ENCODE measurements around the gene HIRA. TPM values are rescaled to one million over a fixed set of nuclear protein-coding genes. Genes with fewer than 3 reads are reported as not detected.
"Not testable (repeated sequence)": the region's sequence is repeated elsewhere in the genome, so short reads cannot be mapped to it uniquely, and the experiment has no call there.

Gene HIRA
- total RNA-seq, 1 donor from 2014 or later, result 38.2 TPM

- no peaks in the 10 kb centered on the region for H3K4me1 Mint-ChIP-seq
- TF ChIP-seq, protein P1, sequence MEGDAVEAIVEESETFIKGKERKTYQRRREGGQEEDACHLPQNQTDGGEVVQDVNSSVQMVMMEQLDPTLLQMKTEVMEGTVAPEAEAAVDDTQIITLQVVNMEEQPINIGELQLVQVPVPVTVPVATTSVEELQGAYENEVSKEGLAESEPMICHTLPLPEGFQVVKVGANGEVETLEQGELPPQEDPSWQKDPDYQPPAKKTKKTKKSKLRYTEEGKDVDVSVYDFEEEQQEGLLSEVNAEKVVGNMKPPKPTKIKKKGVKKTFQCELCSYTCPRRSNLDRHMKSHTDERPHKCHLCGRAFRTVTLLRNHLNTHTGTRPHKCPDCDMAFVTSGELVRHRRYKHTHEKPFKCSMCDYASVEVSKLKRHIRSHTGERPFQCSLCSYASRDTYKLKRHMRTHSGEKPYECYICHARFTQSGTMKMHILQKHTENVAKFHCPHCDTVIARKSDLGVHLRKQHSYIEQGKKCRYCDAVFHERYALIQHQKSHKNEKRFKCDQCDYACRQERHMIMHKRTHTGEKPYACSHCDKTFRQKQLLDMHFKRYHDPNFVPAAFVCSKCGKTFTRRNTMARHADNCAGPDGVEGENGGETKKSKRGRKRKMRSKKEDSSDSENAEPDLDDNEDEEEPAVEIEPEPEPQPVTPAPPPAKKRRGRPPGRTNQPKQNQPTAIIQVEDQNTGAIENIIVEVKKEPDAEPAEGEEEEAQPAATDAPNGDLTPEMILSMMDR (IDR thresholded peaks at IDR 0.05; ENCODE audit: unreplicated experiment), result no peak
- no peak overlapping the region for H3K4me3 Mint-ChIP-seq
- DNase-seq (ENCODE audit: low spot score in 2 of 2, unreplicated experiment in 2 of 2), result no peak
- no peak overlapping the region for H3K27ac Mint-ChIP-seq
- peaks cover 61% of the 10 kb centered on the region for H3K9me3 Mint-ChIP-seq
- no peaks in the 10 kb centered on the region for H3K27me3 Mint-ChIP-seq (ENCODE audit: low read depth)
- peaks cover 24% of the 10 kb centered on the region for H3K36me3 Mint-ChIP-seq
Measured at GRCh38 chr22:19321757-19322156, 109.8 kb downstream of the HIRA start.

DNA sequence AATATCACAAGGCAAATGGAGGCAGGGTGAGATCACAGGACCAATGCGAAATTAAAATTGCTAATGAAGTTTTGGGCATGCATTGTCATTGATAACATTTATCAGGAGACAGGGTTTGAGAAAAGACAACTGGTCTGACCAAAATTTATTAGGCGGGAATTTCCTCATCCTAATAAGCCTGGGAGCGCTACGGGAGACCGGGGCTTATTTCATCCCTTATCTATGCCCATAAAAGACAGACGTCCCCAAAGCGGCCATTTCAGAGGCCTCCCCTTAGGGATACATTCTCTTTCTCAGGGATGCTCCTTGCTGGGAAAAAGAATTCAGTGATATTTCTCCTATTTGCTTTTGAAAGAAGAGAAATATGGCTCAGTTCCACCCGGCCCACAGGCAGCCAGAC, 111.4 kb downstream of the HIRA start:
- not testable (repeated sequence) for H3K27me3 Mint-ChIP-seq (ENCODE audit: low read depth)

GRCh38 chr22:19319281-19319680, 112.3 kb downstream of the HIRA start:
- H3K36me3 Mint-ChIP-seq, result peaks cover 23% of the 10 kb centered on the region
- H3K4me1 Mint-ChIP-seq, result no peaks in the 10 kb centered on the region
- no peak overlapping the region for H3K4me3 Mint-ChIP-seq
- no peaks in the 10 kb centered on the region for H3K27me3 Mint-ChIP-seq (ENCODE audit: low read depth)
- TF ChIP-seq, protein P1 (IDR thresholded peaks at IDR 0.05; ENCODE audit: unreplicated experiment), result no peak
- H3K27ac Mint-ChIP-seq, result no peak overlapping the region
- peaks cover 50% of the 10 kb centered on the region for H3K9me3 Mint-ChIP-seq
- no peak for DNase-seq (ENCODE audit: low spot score in 2 of 2, unreplicated experiment in 2 of 2)

More for the DNA sequence above, 111.4 kb downstream of the HIRA start:
- not testable (repeated sequence) for H3K27ac Mint-ChIP-seq; H3K4me3 Mint-ChIP-seq; DNase-seq (ENCODE audit: low spot score in 2 of 2, unreplicated experiment in 2 of 2); H3K4me1 Mint-ChIP-seq
- Mint-ChIP-seq H3K9me3 (peaks cover 56% of the 10 kb centered on the region), H3K36me3 (peaks cover 24% of the 10 kb centered on the region)

DNA sequence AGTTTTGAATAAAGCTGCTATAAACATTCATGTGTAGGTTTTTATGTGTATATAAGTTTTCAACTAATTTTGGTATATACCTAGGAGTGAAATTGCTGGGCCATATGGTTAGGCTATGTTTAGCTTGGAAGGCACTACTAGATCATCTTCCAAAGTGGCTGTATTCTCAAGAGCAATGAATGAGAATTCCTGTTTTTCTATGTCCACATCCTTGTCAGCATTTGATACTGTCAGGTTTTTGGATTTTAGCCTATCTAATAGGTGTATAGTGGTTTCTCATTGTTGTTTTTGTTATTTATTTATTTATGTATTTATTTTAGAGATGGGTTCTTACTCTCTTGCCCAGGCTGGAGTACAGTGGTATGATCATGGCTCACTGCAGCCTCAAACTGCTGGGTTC, 113.7 kb downstream of the HIRA start:
- Mint-ChIP-seq H3K9me3 (peaks cover 50% of the 10 kb centered on the region), H3K36me3 (peaks cover 25% of the 10 kb centered on the region), H3K4me3 (no peak overlapping the region), H3K27ac (no peak overlapping the region), H3K27me3 (ENCODE audit: low read depth) (no peaks in the 10 kb centered on the region), H3K4me1 (no peaks in the 10 kb centered on the region)
- no peak for DNase-seq (ENCODE audit: low spot score in 2 of 2, unreplicated experiment in 2 of 2)
- TF ChIP-seq, protein P1 (IDR thresholded peaks at IDR 0.05; ENCODE audit: unreplicated experiment), result no peak

- TF ChIP-seq, protein P1 (IDR thresholded peaks at IDR 0.05; ENCODE audit: unreplicated experiment), result no peak
- no peak for DNase-seq (ENCODE audit: low spot score in 2 of 2, unreplicated experiment in 2 of 2)
- H3K9me3 Mint-ChIP-seq, result peaks cover 7% of the 10 kb centered on the region
- H3K36me3 Mint-ChIP-seq, result peaks cover 3% of the 10 kb centered on the region
- H3K4me1 Mint-ChIP-seq, result no peaks in the 10 kb centered on the region
- no peaks in the 10 kb centered on the region for H3K27me3 Mint-ChIP-seq (ENCODE audit: low read depth)
- H3K4me3 Mint-ChIP-seq, result no peak overlapping the region
- H3K27ac Mint-ChIP-seq, result no peak overlapping the region
Measured at GRCh38 chr22:19307872-19308271, 123.7 kb downstream of the HIRA start.

DNA sequence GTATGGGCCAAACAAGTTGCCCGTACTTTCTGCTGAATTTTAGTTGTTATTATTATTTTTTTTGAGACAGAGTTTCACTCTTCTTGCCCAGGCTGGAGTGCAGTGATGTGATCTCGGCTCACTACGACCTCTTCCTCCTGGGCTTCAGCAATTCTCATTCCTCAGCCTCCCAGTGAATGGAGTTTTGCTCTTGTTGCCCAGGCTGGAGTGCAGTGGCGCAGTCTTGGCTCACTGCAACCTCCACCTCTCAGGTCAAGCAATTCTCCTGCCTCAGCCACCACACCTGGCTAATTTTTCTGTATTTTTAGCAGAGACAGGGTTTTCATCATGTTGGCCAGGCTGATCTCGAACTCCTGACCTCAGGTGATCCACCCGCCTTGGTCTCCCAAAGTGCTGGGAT, 125.0 kb downstream of the HIRA start:
- H3K27ac Mint-ChIP-seq; H3K36me3 Mint-ChIP-seq; H3K27me3 Mint-ChIP-seq (ENCODE audit: low read depth); H3K4me1 Mint-ChIP-seq; H3K9me3 Mint-ChIP-seq; H3K4me3 Mint-ChIP-seq; DNase-seq (ENCODE audit: low spot score in 2 of 2, unreplicated experiment in 2 of 2): not testable (repeated sequence)

DNA sequence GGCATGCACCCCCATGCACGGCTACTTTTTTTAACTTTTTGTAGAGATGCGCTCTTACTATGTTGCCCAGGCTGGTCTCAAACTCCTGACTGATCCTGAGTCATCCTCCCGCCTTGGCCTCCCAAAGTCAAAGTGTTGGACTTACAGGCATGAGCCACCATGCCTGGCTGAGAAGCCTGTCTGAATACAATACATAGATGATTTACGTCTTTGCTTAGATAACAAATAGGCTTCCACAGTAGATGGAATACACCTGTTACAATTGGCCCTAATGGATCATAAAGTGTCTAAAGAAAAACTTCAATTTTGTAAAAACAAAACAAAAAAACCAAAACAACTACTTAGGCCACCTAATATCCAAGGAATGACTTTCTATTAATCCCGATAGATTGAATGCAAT, 127.0 kb downstream of the HIRA start:
- peaks cover 7% of the 10 kb centered on the region for H3K9me3 Mint-ChIP-seq
- DNase-seq (ENCODE audit: low spot score in 2 of 2, unreplicated experiment in 2 of 2), result no peak

More for the DNA sequence above, 127.0 kb downstream of the HIRA start:
- H3K36me3 Mint-ChIP-seq, result peaks cover 3% of the 10 kb centered on the region
- TF ChIP-seq, protein P1 (IDR thresholded peaks at IDR 0.05; ENCODE audit: unreplicated experiment), result no peak
- H3K4me1 Mint-ChIP-seq, result no peaks in the 10 kb centered on the region
- H3K27ac Mint-ChIP-seq, result no peak overlapping the region
- no peaks in the 10 kb centered on the region for H3K27me3 Mint-ChIP-seq (ENCODE audit: low read depth)
- H3K4me3 Mint-ChIP-seq, result no peak overlapping the region
